ENCODE measurements around the gene COG7. TPM values are rescaled to one million over a fixed set of nuclear protein-coding genes. Genes with fewer than 3 reads are reported as not detected.

Gene COG7
- total RNA-seq, result 10 to 100 TPM in 7 of 9 donors, 1 to 10 TPM in 2; 7.8 to 16.8 (median 12.2) TPM
- 10 to 100 TPM; 11.1 to 12.4 TPM for polyA plus RNA-seq
- long read RNA-seq, donor 1, transcript COG7-201 (17 exons, 2,926 nt), result major isoform, 8 of 15 reads
- long read RNA-seq, donor 1, partial matches to known transcripts, result 4 of 15 reads
- long read RNA-seq, donor 1, other reads (novel, unspliced or antisense), result 2 of 15 reads
- long read RNA-seq, donor 2, transcript COG7-201 (17 exons, 2,926 nt), result major isoform, 39 of 46 reads
- long read RNA-seq, donor 2, partial matches to known transcripts, result 1 of 46 reads
- long read RNA-seq, donor 2, other reads (novel, unspliced or antisense), result 6 of 46 reads
- long read RNA-seq, donor 3, partial matches to known transcripts, result 2 of 6 reads
- long read RNA-seq, donor 3, other reads (novel, unspliced or antisense), result 0 of 6 reads

DNA sequence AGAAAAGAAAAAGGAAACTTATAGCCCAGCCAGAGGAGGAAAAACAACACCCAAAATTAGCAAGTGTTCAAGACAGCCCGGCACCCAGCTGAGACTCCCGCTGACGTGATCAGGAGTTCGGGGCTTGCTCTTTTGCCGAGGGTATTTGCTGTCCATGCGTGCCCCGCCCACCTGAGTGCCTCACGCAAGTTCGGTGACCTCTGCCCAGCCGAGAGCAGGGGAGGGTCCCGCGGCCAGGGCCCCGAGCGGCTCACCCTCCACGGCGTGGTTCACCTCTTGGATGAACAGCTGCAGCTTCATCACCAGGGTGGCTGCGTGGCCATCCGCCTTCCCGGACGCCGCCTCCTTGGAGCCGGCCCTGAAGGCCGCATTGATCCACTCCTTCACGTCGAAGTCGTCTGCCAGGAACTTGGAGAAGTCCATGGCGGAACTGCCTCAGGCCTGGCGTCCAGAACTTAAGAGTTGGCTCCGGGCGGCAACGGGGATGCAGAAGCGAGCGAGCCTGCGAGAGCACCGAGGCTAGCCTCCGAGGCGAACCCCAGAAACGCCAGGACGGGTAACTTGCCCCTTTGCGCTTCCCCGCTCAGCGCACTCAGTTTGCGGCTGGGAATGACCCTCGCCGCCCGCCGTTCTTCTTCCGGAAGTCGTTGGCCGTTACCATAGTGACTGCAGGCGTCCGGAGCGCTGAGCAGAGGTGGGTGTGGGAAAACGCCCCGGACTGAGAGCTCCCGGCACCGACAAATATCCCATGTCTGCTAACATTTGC is at the start of gene COG7:
Gene COG7 (minus strand): TSS at position 618 of the 766 bp plus-strand sequence. CDS start 195 bp downstream, at position 423.
- TF ChIP-seq POLR2A (IDR thresholded peaks at IDR 0.05), result no peak
- TF ChIP-seq, protein P1, sequence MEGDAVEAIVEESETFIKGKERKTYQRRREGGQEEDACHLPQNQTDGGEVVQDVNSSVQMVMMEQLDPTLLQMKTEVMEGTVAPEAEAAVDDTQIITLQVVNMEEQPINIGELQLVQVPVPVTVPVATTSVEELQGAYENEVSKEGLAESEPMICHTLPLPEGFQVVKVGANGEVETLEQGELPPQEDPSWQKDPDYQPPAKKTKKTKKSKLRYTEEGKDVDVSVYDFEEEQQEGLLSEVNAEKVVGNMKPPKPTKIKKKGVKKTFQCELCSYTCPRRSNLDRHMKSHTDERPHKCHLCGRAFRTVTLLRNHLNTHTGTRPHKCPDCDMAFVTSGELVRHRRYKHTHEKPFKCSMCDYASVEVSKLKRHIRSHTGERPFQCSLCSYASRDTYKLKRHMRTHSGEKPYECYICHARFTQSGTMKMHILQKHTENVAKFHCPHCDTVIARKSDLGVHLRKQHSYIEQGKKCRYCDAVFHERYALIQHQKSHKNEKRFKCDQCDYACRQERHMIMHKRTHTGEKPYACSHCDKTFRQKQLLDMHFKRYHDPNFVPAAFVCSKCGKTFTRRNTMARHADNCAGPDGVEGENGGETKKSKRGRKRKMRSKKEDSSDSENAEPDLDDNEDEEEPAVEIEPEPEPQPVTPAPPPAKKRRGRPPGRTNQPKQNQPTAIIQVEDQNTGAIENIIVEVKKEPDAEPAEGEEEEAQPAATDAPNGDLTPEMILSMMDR (IDR thresholded peaks at IDR 0.05), result no peak
- DNase-seq (peak; percentile 90 to 93 (median 91)), ATAC-seq (peak; percentile 93 to 97 (median 97))
- peak within 1 kb of the TSS; percentile 67 to 95 (median 85) for H3K27ac ChIP-seq
- H3K27me3 ChIP-seq, result no peaks in the 10 kb centered on the region
- H3K4me1 ChIP-seq, result peaks cover 5 to 34% (median 19%) of the 10 kb centered on the region in 12 donors
- peak within 1 kb of the TSS; percentile 64 to 97 (median 83) for H3K4me3 ChIP-seq
- H3K36me3 ChIP-seq, result peaks cover 0 to 16% (median 0%) of the 10 kb centered on the region in 9 donors
- WGBS, 4 donors, result 0 to 1% (median 0%) methylated on average over 28 to 57 of the region's 57 CpGs
- intact Hi-C loops (cut with DNase I), result loop anchor here in 4 of 10 donors (1.0 to 10.0 kb wide), 4 partner anchors 58 to 105 kb away; partner anchors contain the start of genes EARS2 (in 2 of the 4), UBFD1 (in 2 of the 4) and GGA2 (in 1 of the 4)
- H3K9me3 ChIP-seq, result no peaks in the 10 kb centered on the region

DNA sequence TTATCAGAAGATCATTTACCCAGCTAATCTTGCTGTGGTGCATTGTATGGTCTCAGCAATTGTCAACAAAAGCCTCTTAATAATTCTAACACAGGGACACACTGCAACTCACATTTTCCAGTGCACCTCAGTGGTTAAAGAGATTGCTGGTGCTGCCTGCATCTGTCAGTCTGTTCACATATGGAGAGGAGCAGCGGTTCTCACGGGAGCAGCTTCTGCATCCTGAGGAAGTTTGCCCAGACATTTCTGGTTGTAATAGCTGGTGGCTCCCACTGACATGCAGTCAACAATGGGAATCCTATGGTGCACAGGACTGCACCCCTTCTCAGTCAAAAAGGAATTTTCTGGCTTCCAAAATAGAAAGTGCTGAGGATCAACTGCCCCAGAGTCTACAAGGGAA is 49.5 kb upstream of the COG7 start:
- WGBS, 4 donors, result 36 to 48% (median 36%) methylated on average over 2 of the region's 2 CpGs; no CpG with 5 or more reads in 1 of the 4 donors
- H3K27ac ChIP-seq, result peak overlapping the region in 1 of 12 donors; percentile 32
- H3K9me3 ChIP-seq, result no peaks in the 10 kb centered on the region
- ATAC-seq (no peak), DNase-seq (no peak)
- peaks cover 4 to 96% (median 33%) of the 10 kb centered on the region in 12 donors for H3K4me1 ChIP-seq
- no peak overlapping the region for H3K4me3 ChIP-seq
- peaks cover 0 to 8% (median 0%) of the 10 kb centered on the region in 9 donors for H3K36me3 ChIP-seq
- no peaks in the 10 kb centered on the region for H3K27me3 ChIP-seq
- intact Hi-C loops (cut with DNase I), result no loop called here
- TF ChIP-seq POLR2A (IDR thresholded peaks at IDR 0.05), result no peak
- TF ChIP-seq, protein P1 (IDR thresholded peaks at IDR 0.05), result no peak

DNA sequence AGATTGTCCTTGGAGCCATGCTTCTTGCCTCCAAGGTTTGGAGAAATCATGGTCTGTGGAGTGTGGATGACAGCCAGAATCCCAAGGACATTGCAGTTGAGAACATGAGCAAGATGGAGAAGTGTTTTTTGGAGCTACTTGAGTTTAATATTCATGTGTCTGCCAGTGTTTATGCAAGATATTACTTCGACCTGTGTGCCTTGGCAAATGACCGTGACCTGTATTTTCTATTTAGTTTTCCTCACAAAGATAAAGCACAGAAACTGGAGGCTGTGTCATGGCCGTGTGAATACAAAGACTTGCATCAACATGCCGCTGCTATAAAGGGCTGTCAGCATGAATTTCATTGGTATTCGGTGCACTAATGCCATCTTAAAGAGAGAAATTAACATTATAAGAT is 48.3 kb upstream of the COG7 start:
- peaks cover 4 to 96% (median 42%) of the 10 kb centered on the region in 12 donors for H3K4me1 ChIP-seq
- H3K27ac ChIP-seq, result no peak overlapping the region
- no peak for ATAC-seq
- TF ChIP-seq, protein P1 (IDR thresholded peaks at IDR 0.05), result no peak
- TF ChIP-seq POLR2A (IDR thresholded peaks at IDR 0.05), result no peak
- H3K36me3 ChIP-seq, result peaks cover 0 to 11% (median 0%) of the 10 kb centered on the region in 9 donors
- H3K4me3 ChIP-seq, result no peak overlapping the region
- 81 to 89% (median 85%) methylated on average over 5 of the region's 5 CpGs for WGBS, 4 donors
- no peaks in the 10 kb centered on the region for H3K27me3 ChIP-seq
- DNase-seq, result no peak
- no peaks in the 10 kb centered on the region for H3K9me3 ChIP-seq
- intact Hi-C loops (cut with DNase I), result no loop called here

DNA sequence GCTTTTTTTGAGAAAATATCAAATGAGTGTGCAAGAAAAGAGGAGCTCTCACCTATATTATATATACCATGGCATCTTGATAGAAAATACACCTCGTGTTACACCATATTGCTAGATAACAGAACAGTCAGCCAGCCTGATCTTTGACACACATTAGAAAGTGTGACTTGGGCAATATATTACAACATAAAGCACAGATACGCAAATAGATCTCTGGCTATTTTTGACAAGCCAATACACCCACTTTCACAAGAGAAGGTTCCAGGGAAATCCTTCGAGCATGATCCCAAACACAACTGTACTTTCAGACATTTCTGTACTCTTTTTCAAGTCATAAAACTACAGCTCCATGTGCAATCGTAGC is 47.9 kb upstream of the COG7 start:
- H3K4me1 ChIP-seq, result peaks cover 4 to 94% (median 41%) of the 10 kb centered on the region in 12 donors
- WGBS, 4 donors, result 64 to 78% (median 69%) methylated on average over 4 of the region's 4 CpGs
- intact Hi-C loops (cut with DNase I), result no loop called here
- ATAC-seq, result no peak
- H3K27me3 ChIP-seq, result no peaks in the 10 kb centered on the region
- H3K9me3 ChIP-seq, result no peaks in the 10 kb centered on the region
- TF ChIP-seq, protein P1 (IDR thresholded peaks at IDR 0.05), result no peak
- no peak for TF ChIP-seq POLR2A (IDR thresholded peaks at IDR 0.05)
- DNase-seq, result no peak
- no peak overlapping the region for H3K4me3 ChIP-seq
- peaks cover 0 to 16% (median 0%) of the 10 kb centered on the region in 9 donors for H3K36me3 ChIP-seq
- H3K27ac ChIP-seq, result no peak overlapping the region

Measured in heart left ventricle (tissue), 16 donors.